Upper lobe of right lung (tissue), 1 donor: ENCODE measurements around the gene NEU2. TPM values are rescaled to one million over a fixed set of nuclear protein-coding genes. Genes with fewer than 3 reads are reported as not detected.

Experiments used
- ATAC-seq: fragments of 200-7000 bp; cut with Tn5 transposase; one replicate; pipeline ENCODE4 v1.9.1; 2020; ENCODE audit warnings: mild to moderate bottlenecking, moderate library complexity
- DNase-seq: peaks from one replicate; pipeline ENCODE4 v3.0.0-alpha.2; 2020
- H3K27ac ChIP-seq: fragments of 200-600 bp; one replicate; pipeline ENCODE4 v1.8.0; 2022
- H3K27me3 ChIP-seq: fragments of 200-600 bp; one replicate; pipeline ENCODE4 v1.8.0; 2022; ENCODE audit warnings: mild to moderate bottlenecking
- H3K36me3 ChIP-seq: fragments of 200-600 bp; one replicate; pipeline ENCODE4 v1.8.0; 2022
- H3K4me1 ChIP-seq: fragments of 200-600 bp; one replicate; pipeline ENCODE4 v1.8.0; 2022
- H3K4me3 ChIP-seq: fragments of 200-600 bp; one replicate; pipeline ENCODE4 v1.8.0; 2022; ENCODE audit warnings: mild to moderate bottlenecking
- H3K9me3 ChIP-seq: fragments of 200-600 bp; one replicate; pipeline ENCODE4 v1.8.0; 2022
- intact Hi-C: fragments of 100-400 bp; cut with DNase I; formaldehyde crosslinking; loops from one replicate; pipeline ENCODE4 v1.11.0; 2022
- total RNA-seq: library from RNA; stranded (reverse); fragmentation: NEBNext Ultra II Directional; extraction: Animal tissue kit (Norgen Biotek cat#: 25700); gene quantifications from one replicate; pipeline ENCODE4 v1.2.1, GENCODE V29; 2021
- TF ChIP-seq, protein P1 (sequence below): fragments of 200-600 bp; IDR thresholded peaks from one replicate; pipeline ENCODE4 v1.8.0; 2022; ENCODE audit warnings: antibody characterized with exemption
- donor health status: DM: no; HTN: yes; CAD: no; lungs with severe emphysema.

The NEU2 gene
- total RNA-seq, 1 donor from 2014 or later, result not detected

DNA sequence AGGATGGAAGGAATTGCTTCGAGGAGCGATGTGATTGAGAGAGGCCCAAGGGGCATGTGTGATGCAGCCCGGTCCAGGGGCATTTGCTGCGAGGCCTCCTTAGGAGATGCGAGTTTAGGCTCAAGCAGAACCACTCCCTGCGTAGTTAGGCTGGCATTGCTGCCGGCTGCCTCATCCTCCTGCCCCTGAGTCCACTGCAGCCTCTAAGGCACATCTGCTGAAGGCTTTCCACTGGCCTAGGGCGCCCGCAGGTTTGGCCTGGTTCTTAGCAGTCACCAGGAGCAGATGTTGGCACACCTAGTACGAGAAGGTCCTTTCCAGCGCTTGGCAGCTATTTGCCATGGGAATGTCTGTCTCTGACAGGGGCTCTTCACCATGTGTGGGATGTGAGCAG is 48.4 kb downstream of the NEU2 start:
- intact Hi-C loops, result no loop called here
- Histone ChIP-seq H3K4me1 (peaks cover 53% of the 10 kb centered on the region), H3K27me3 (no peaks in the 10 kb centered on the region), H3K36me3 (no peaks in the 10 kb centered on the region), H3K4me3 (no peak overlapping the region), H3K27ac (peak overlapping the region; percentile 11), H3K9me3 (no peaks in the 10 kb centered on the region)
- ATAC-seq, result no peak
- peak; percentile 53 for DNase-seq
- TF ChIP-seq, protein P1, sequence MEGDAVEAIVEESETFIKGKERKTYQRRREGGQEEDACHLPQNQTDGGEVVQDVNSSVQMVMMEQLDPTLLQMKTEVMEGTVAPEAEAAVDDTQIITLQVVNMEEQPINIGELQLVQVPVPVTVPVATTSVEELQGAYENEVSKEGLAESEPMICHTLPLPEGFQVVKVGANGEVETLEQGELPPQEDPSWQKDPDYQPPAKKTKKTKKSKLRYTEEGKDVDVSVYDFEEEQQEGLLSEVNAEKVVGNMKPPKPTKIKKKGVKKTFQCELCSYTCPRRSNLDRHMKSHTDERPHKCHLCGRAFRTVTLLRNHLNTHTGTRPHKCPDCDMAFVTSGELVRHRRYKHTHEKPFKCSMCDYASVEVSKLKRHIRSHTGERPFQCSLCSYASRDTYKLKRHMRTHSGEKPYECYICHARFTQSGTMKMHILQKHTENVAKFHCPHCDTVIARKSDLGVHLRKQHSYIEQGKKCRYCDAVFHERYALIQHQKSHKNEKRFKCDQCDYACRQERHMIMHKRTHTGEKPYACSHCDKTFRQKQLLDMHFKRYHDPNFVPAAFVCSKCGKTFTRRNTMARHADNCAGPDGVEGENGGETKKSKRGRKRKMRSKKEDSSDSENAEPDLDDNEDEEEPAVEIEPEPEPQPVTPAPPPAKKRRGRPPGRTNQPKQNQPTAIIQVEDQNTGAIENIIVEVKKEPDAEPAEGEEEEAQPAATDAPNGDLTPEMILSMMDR, result no peak

DNA sequence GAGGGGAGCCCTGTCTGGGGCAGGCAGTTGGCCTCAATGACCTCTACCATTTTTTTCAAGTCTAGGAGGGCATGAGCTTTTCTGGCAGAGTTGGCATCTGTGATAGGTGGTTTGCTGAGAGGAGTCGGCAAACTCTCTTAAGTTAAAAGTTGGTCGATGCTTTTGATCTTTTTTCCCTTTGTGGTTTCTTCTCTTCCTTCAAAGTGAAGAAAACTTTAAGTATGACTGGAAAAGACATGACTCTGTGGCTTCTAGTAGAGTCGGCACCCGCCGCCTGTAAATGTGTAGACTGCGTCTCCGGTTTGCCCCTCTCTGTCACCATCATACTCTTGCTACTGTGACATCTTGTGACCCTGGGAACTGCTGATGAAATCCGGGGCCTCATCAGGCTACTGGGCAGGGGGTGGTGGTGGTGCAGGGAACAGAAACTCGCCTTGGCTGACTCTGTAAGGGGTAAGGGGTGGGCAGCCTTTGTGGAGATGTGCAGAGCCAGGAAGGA is 48.8 kb downstream of the NEU2 start:
- peak overlapping the region; percentile 11 for H3K27ac ChIP-seq
- DNase-seq, result peak; percentile 48

DNA sequence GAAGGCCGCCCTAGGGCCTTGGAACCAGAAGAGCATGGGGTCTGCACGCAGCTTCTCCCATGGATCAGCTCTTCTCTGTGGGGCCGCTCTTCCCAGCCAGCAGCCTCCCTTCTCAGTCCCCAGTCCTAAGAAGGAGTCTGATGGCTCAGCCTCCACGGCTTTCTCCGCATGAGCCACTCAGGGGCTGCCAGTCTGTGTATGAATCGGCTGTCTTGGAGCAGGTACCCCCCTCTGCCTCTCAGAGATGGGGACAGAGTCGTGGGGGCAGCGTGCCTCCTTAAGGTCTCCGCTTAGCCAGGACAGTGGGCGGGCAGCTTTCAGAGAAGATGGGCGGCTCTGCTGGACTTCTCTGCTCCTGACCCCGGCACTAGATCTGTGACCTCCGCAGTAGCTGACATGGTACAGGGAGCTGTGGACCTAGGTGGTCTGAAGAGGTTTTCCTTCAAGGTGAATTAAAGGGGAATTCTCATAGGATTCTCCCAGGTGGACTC is 49.3 kb downstream of the NEU2 start:
- ATAC-seq, result no peak
- peak; percentile 56 for DNase-seq
- intact Hi-C loops, result no loop called here
- Histone ChIP-seq H3K4me1 (peaks cover 48% of the 10 kb centered on the region), H3K36me3 (no peaks in the 10 kb centered on the region), H3K4me3 (no peak overlapping the region), H3K9me3 (no peaks in the 10 kb centered on the region), H3K27me3 (no peaks in the 10 kb centered on the region), H3K27ac (no peak overlapping the region)
- TF ChIP-seq, protein P1, result no peak

More for the DNA sequence above, 48.8 kb downstream of the NEU2 start:
- no peak overlapping the region for H3K4me3 ChIP-seq
- intact Hi-C loops, result no loop called here
- peaks cover 49% of the 10 kb centered on the region for H3K4me1 ChIP-seq
- H3K27me3 ChIP-seq, result no peaks in the 10 kb centered on the region
- TF ChIP-seq, protein P1, result no peak
- no peaks in the 10 kb centered on the region for H3K9me3 ChIP-seq
- H3K36me3 ChIP-seq, result no peaks in the 10 kb centered on the region
- peak; percentile 3 for ATAC-seq

DNA sequence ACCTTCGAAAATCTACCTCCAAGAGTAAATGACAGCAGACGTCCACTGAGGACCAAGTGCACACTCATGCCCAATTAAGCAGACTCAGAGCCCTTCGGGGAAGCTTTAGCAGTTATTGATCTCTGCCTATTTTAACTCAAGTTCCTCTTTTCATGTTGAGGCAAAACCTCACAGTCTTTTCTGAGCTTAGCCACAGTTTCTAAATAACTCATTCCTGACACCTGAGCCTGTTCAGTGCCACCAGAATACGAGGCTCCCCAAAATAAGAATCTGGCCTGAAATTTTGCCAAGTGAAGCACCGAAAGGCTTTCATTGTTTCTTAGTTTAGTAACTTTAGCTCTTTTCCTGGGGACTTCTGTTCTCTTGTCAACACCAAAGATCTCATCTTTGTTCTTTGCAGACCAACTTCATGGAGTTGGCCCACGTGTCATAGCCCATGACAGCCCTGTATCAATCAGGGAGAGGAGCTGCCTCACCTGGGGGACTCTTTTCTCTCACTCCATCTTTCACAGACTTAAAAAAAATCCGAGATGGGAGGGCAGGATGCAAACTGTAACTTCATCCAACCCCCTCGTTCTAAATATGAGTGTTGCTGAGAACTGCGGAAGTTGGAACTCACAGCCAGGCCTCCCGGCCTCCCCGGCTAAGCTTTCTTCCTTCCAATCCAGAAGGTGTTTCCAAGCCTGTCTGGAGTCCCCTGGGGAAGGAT is 49.9 kb downstream of the NEU2 start:
- DNase-seq (peak; percentile 15), ATAC-seq (no peak)

DNA sequence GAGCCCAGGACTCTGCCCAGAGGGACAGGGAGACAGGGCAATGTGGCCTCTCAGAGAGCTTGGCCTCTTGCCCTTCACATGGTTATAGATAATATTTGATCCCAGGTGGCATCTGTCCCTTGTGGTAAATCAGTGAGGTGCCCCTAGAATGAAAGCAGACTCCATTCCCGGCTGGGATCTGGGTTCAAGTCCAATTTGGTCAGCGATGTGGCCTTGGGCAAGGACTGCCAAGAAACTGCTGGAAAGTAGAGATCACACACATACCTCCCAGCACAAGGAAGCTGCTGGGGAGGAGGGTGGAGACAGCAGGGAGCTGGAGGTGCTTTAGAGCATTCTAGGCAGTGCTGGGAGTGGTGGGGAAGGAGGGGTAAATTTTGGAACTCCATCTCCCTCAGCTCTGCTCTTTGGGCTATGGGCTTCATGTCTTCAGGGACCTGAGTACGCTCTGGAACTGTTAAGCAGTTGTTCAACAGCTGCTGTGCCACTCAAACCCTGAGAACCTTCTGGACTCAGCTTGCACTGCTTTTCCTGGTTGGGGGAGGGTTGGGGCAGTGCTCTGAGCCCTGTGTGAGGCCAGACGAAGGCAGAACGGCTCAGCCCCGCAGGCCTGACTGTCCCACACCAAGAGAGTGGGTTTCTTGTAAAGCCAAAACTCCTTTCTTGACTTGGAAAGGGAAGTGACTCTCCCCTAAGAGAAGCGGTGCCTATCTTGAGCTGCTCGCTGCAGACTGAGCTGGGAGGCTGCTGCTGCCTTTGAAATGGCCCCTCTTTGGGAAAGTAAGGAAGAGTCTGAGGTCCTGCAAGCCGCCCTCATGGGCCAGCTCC is 50.7 kb downstream of the NEU2 start:
- intact Hi-C loops, result no loop called here
- ATAC-seq (no peak), DNase-seq (peak; percentile 51)
- H3K27me3 ChIP-seq, result no peaks in the 10 kb centered on the region
- peaks cover 58% of the 10 kb centered on the region for H3K4me1 ChIP-seq
- peak overlapping the region; percentile 85 for H3K27ac ChIP-seq
- H3K36me3 ChIP-seq, result no peaks in the 10 kb centered on the region
- no peaks in the 10 kb centered on the region for H3K9me3 ChIP-seq
- TF ChIP-seq, protein P1, result no peak
- H3K4me3 ChIP-seq, result no peak overlapping the region

More for the DNA sequence above, 49.9 kb downstream of the NEU2 start:
- Histone ChIP-seq H3K27ac (peak overlapping the region; percentile 85), H3K9me3 (no peaks in the 10 kb centered on the region), H3K4me1 (peaks cover 51% of the 10 kb centered on the region), H3K4me3 (no peak overlapping the region), H3K27me3 (no peaks in the 10 kb centered on the region), H3K36me3 (no peaks in the 10 kb centered on the region)
- intact Hi-C loops, result no loop called here
- TF ChIP-seq, protein P1, result no peak
